ENCODE measurements around the gene TMEM92. TPM values are rescaled to one million over a fixed set of nuclear protein-coding genes. Genes with fewer than 3 reads are reported as not detected.

The TMEM92 gene
- total RNA-seq, 1 experiment from 2014 or later: 6.9 TPM

GRCh38 chr17:50304781-50305404 lies 30.6 kb downstream of the TMEM92 start:
- no peaks in the 10 kb centered on the region for H3K9me3 ChIP-seq (ENCODE audit: low read length)
- BruUV-seq (replicated peaks): no TSS peak
- ChIA-PET CTCF (no interaction called here), POLR2A (ENCODE audit: unreplicated experiment) (interaction anchor here (0.6 kb wide), 1 partner anchor 36 kb away, joined by 3 read pairs; no protein-coding TSS in a partner anchor)
- H3K4me3 ChIP-seq (ENCODE audit: low read length): no peak overlapping the region
- no peaks in the 10 kb centered on the region for H3K4me1 ChIP-seq (ENCODE audit: insufficient read depth, low read length)
- H4K20me1 ChIP-seq (ENCODE audit: low read length): no peaks in the 10 kb centered on the region
- H3K9me2 ChIP-seq (replicated peaks; ENCODE audit: low read length): no peaks in the 10 kb centered on the region
- H3K27ac ChIP-seq (ENCODE audit: low read length): no peak overlapping the region
- no peak overlapping the region for H2AFZ ChIP-seq (ENCODE audit: low read length)
- DNase-seq (no peak), ATAC-seq (no peak)
- no peak overlapping the region for H3K4me2 ChIP-seq (ENCODE audit: low read length)
- no peak overlapping the region for H3K9ac ChIP-seq (ENCODE audit: low read length)
- no peaks in the 10 kb centered on the region for H3K79me2 ChIP-seq (ENCODE audit: low read length)
- intact Hi-C loops (cut with micrococcal nuclease): no loop called here
- no peak for TF ChIP-seq EZH2 (IDR thresholded peaks at IDR 0.05; ENCODE audit: low read length, unreplicated experiment)
- no peak for TF ChIP-seq CTCF (conservative IDR thresholded peaks at IDR 0.05; ENCODE audit: low read depth, low read length)
- TF ChIP-seq EZH2phosphoT487 (IDR thresholded peaks at IDR 0.05; ENCODE audit: borderline replicate concordance, low read length): no peak
- H3F3A ChIP-seq (ENCODE audit: low read length, unreplicated experiment): no peaks in the 10 kb centered on the region
- no peaks in the 10 kb centered on the region for H3K36me3 ChIP-seq (ENCODE audit: low read depth, low read length)
- no peaks in the 10 kb centered on the region for H3K27me3 ChIP-seq (ENCODE audit: low read length)

GRCh38 chr17:50307654-50308053 lies 33.4 kb downstream of the TMEM92 start:
- DNase-seq (no peak), ATAC-seq (no peak)
- CTCF ChIA-PET: no interaction called here
- no peaks in the 10 kb centered on the region for H3K27me3 ChIP-seq (ENCODE audit: low read length)
- H3K36me3 ChIP-seq (ENCODE audit: low read depth, low read length): no peaks in the 10 kb centered on the region
- no peaks in the 10 kb centered on the region for H3K79me2 ChIP-seq (ENCODE audit: low read length)
- no peaks in the 10 kb centered on the region for H3K9me3 ChIP-seq (ENCODE audit: low read length)
- H4K20me1 ChIP-seq (ENCODE audit: low read length): no peaks in the 10 kb centered on the region
- POLR2A ChIA-PET (ENCODE audit: unreplicated experiment): no interaction called here
- no peaks in the 10 kb centered on the region for H3F3A ChIP-seq (ENCODE audit: low read length, unreplicated experiment)
- TF ChIP-seq CTCF (conservative IDR thresholded peaks at IDR 0.05; ENCODE audit: low read depth, low read length): no peak
- TF ChIP-seq EZH2 (IDR thresholded peaks at IDR 0.05; ENCODE audit: low read length, unreplicated experiment): no peak
- no peak for TF ChIP-seq EZH2phosphoT487 (IDR thresholded peaks at IDR 0.05; ENCODE audit: borderline replicate concordance, low read length)
- H3K4me2 ChIP-seq (ENCODE audit: low read length): no peak overlapping the region
- H3K9ac ChIP-seq (ENCODE audit: low read length): no peak overlapping the region
- H3K27ac ChIP-seq (ENCODE audit: low read length): no peak overlapping the region
- no peaks in the 10 kb centered on the region for H3K9me2 ChIP-seq (replicated peaks; ENCODE audit: low read length)
- H3K4me1 ChIP-seq (ENCODE audit: insufficient read depth, low read length): no peaks in the 10 kb centered on the region
- no TSS peak for BruUV-seq (replicated peaks)
- H2AFZ ChIP-seq (ENCODE audit: low read length): no peak overlapping the region
- H3K4me3 ChIP-seq (ENCODE audit: low read length): no peak overlapping the region
- intact Hi-C loops (cut with micrococcal nuclease): no loop called here

- Histone ChIP-seq H3K4me3 (ENCODE audit: low read length) (no peak overlapping the region), H3K4me1 (ENCODE audit: insufficient read depth, low read length) (no peaks in the 10 kb centered on the region), H3F3A (ENCODE audit: low read length, unreplicated experiment) (no peaks in the 10 kb centered on the region), H3K9me3 (ENCODE audit: low read length) (no peaks in the 10 kb centered on the region), H3K79me2 (ENCODE audit: low read length) (no peaks in the 10 kb centered on the region), H3K27me3 (ENCODE audit: low read length) (0 out of 2 replicates have a peak, but pooled peaks cover 4% of the 10 kb centered on the region), H4K20me1 (ENCODE audit: low read length) (no peaks in the 10 kb centered on the region), H3K4me2 (ENCODE audit: low read length) (no peak overlapping the region), H3K9ac (ENCODE audit: low read length) (no peak overlapping the region), H3K36me3 (ENCODE audit: low read depth, low read length) (no peaks in the 10 kb centered on the region), H3K9me2 (replicated peaks; ENCODE audit: low read length) (no peaks in the 10 kb centered on the region), H2AFZ (ENCODE audit: low read length) (no peak overlapping the region), H3K27ac (ENCODE audit: low read length) (no peak overlapping the region)
- no TSS peak for BruUV-seq (replicated peaks)
- DNase-seq: no peak
- ChIA-PET POLR2A (ENCODE audit: unreplicated experiment) (no interaction called here), CTCF (no interaction called here)
- intact Hi-C loops (cut with micrococcal nuclease): no loop called here
- no peak for ATAC-seq
- no peak for TF ChIP-seq CTCF (conservative IDR thresholded peaks at IDR 0.05; ENCODE audit: low read depth, low read length)
- no peak for TF ChIP-seq EZH2phosphoT487 (IDR thresholded peaks at IDR 0.05; ENCODE audit: borderline replicate concordance, low read length)
- TF ChIP-seq EZH2 (IDR thresholded peaks at IDR 0.05; ENCODE audit: low read length, unreplicated experiment): no peak
Observed at GRCh38 chr17:50308666-50309065, 34.4 kb downstream of the TMEM92 start.
